Fibroblast of pulmonary artery (primary cell): ENCODE results near the gene ZNF423.

Source experiments
- DNase-seq: peaks from one replicate; pipeline ENCODE4 v3.0.0-alpha.2; 2010; ENCODE audit warnings: low read depth
- H3K4me3 ChIP-seq: replicated peaks from 2 replicates; pipeline ENCODE4 v1.5.1; 2011; ENCODE audit warnings: low read depth, mild to moderate bottlenecking, control low read depth, low read length, moderate library complexity
- TF ChIP-seq, protein P1 (sequence below): IDR thresholded peaks from 2 replicates; pipeline ENCODE4 v1.5.1; 2011; ENCODE audit warnings: mild to moderate bottlenecking, control low read depth, low read length, inconsistent platforms; ENCODE audit errors: missing control alignments

Gene ZNF423

DNA sequence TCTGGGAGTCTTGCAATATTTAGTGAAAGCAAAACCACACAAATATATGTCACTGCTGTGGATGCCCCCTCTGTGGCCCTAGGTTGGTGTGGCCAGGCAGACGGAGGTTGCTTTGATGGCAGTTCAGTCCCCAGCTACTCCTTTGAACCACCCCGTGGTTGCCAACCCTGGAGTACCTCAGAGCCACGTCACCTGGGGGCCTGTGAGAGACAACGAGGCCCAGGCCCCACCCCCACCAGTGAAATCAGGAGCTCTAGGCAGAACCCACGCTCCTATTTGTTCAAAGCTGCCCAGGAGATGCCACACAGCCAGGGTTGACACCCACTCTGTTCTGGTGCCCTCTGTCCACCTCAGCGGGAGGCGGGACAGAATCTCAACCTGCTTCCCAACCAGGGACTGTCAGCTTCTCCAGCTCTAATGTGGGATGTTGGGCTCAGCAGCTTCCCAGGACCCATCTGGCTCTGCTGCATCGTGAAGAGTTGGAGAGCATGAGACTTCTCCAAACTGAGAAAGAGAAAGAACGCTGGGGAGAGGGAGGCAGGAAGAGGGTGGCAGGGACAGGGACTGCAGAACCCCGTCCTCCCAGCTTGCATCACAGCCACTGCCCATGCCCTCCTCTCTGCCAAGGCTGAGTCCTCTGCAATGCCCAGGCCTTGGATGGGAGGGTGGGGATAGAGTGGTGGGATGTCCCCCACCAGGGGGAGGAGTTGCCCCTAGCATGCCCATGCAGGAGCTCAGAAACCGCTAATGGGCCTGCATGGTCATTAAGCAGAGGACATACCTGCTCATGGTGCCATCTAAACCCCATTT is 400.5 kb downstream of the ZNF423 start:
- no peak for DNase-seq
- TF ChIP-seq, protein P1, sequence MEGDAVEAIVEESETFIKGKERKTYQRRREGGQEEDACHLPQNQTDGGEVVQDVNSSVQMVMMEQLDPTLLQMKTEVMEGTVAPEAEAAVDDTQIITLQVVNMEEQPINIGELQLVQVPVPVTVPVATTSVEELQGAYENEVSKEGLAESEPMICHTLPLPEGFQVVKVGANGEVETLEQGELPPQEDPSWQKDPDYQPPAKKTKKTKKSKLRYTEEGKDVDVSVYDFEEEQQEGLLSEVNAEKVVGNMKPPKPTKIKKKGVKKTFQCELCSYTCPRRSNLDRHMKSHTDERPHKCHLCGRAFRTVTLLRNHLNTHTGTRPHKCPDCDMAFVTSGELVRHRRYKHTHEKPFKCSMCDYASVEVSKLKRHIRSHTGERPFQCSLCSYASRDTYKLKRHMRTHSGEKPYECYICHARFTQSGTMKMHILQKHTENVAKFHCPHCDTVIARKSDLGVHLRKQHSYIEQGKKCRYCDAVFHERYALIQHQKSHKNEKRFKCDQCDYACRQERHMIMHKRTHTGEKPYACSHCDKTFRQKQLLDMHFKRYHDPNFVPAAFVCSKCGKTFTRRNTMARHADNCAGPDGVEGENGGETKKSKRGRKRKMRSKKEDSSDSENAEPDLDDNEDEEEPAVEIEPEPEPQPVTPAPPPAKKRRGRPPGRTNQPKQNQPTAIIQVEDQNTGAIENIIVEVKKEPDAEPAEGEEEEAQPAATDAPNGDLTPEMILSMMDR, result no peak

DNA sequence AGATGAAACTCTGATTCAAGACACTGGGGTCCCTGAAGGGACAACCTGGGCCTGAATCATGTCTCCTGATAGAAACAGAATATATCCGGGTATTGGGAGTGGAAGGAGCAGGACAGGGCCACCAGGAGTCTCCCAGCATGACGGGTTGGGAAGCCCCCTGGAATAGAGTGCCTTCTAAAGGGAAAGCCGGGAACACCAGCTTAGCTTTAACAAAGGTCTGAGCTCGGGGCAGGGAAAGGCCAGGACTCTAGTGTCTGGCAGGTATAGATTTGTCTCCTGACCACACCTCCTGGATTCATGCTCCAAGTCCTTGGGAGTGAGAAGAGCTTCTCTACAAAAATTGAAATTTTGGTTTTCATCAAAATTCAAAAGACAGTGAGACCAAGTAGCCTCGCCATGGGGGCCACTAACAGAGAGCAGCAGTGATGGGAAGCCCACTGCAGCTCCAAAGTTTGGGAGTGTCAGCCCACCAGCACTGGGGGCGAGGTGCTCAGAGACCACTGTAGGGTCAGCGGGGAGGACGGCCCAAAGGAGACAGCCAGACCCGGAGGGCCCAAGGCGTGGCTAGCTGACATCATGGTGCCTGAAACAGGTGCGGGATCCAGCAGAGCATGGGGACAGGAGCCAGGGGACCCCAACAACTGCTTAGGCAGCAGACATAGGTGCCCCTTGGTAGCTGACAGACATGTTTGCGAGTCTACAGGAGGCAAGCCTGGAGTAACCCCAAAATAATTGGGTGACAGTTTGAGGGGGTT is 401.3 kb downstream of the ZNF423 start:
- TF ChIP-seq, protein P1, result no peak
- DNase-seq, result no peak
- no peak overlapping the region for H3K4me3 ChIP-seq

More for the DNA sequence above, 400.5 kb downstream of the ZNF423 start:
- H3K4me3 ChIP-seq, result no peak overlapping the region

DNA sequence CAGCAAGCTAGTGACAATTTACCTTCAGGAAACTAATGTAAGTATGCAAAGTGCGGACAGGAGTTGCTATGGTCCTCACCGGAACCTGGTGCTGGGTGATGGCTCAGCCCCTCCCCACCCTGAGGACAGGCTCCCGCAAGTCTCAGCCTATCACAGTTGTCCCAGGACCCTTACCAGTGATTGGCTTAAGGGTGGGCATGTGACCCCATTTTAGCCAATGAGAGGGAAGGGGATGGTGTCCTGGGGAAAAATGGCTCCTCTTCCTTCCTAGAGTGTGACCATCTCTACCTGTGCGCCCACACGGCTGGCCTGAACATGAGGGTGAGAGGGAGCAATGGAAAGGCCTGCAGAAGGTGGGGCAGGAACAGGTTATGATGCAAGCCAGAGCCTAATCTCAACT is 401.9 kb downstream of the ZNF423 start:
- H3K4me3 ChIP-seq, result no peak overlapping the region
- TF ChIP-seq, protein P1, result no peak
- DNase-seq, result no peak

DNA sequence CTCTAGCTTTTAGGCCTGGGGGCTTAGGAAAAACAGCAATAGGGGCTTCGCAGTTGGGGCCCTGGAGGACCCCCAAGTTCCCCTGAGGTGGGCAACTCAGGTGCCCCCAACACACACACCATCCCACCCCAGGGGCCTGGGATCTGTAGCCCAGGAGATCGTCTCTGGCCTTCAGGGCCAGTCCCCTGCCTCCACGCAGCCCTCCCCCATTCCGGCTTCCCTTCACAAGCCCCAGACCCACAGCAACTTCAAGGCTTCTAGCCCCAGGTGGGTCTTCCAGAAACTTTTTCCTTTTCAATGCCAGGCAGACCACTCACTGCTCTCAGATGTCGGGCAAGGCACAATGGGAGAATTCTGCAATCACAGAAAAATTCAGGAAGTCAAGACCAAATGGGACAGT is 402.9 kb downstream of the ZNF423 start:
- DNase-seq, result no peak
- TF ChIP-seq, protein P1, result no peak
- no peak overlapping the region for H3K4me3 ChIP-seq

DNA sequence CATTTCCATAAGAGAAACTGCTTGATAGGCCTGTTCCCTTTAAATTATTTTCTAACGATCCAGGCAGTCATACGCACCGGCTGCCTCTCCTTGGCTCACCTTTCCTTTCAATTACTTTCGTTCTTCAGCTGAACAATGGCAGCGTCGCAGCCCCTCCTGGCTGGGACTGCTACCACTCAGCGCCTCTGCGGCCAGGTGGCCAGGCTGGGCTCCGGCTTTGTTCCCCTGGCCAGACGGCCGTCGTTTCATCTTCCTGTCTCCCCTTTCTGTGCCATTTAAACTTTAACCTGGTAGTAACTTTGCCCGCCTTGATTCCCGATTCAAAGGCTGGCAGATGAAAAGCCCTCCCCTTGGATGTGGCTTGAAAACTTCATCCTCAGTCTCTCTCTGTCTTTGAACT is 403.3 kb downstream of the ZNF423 start:
- DNase-seq, result no peak
- H3K4me3 ChIP-seq, result no peak overlapping the region
- TF ChIP-seq, protein P1, result no peak

DNA sequence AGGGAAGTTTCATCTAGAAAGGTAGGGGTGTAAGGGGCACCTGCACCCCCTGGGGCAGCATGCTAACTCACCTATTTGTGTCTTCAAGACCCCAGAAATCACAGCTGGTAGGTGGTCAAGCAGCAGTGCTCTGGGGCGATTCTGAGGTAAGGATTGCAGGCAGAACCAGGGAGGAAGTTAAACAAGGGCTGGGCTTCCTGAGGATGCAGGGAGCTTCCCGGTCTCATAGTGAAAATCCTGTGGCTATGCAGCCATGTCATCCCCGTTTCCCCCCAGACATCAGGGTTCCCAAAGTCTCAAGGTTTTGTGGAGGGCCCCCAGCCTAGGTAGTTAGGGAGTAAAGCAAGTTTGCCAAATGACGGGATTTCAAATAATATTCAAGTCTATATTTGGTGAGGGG is 403.8 kb downstream of the ZNF423 start:
- DNase-seq, result no peak

More for the DNA sequence above, 403.8 kb downstream of the ZNF423 start:
- TF ChIP-seq, protein P1, result no peak
- no peak overlapping the region for H3K4me3 ChIP-seq
